IMR-90 (cell line): ENCODE data around the gene NAP1L1. TPM values are rescaled to one million over a fixed set of nuclear protein-coding genes. Genes with fewer than 3 reads are reported as not detected.

ENCODE experiments used
- ATAC-seq: fragments of 200-7000 bp; cut with Tn5 transposase; 2 replicates; pipeline ENCODE4 v1.9.1; 2020; ENCODE audit warnings: low read depth, mild to moderate bottlenecking, moderate library complexity
- BruUV-seq: library from RNA; stranded (reverse); fragments of 400-500 nt; replicated peaks from 2 replicates; lab custom pipeline; 2021; lab: Mats Ljungman, UMichigan
- CTCF ChIA-PET: fragments of 300-600 bp; formaldehyde crosslinking; extraction: SDS; loops from one replicate; lab custom pipeline; 2021; ENCODE audit warnings: antibody characterized with exemption; lab: Yijun Ruan, JAX
- POLR2A ChIA-PET: fragments of 300-600 bp; sonication (Branson Sonifier 250); formaldehyde crosslinking; loops from one replicate; lab custom pipeline; 2022; ENCODE audit warnings: antibody characterized with exemption; ENCODE audit not compliant: unreplicated experiment; lab: Charles Lee
- DNase-seq: peaks from one replicate; pipeline ENCODE4 v3.0.0; 2013
- H2AFZ ChIP-seq: replicated peaks from 2 replicates; pipeline ENCODE3; 2013; ENCODE audit warnings: low read length, mild to moderate bottlenecking; ENCODE audit not compliant: poor library complexity
- H2AK5ac ChIP-seq: 2 replicates; pipeline ENCODE4 v1.6.1; 2013; ENCODE audit warnings: low read depth, low read length, inconsistent platforms
- H2AK9ac ChIP-seq: replicated peaks from 2 replicates; pipeline ENCODE3; 2013; ENCODE audit warnings: mild to moderate bottlenecking, low read depth, low read length, moderate library complexity; ENCODE audit not compliant: poor library complexity
- H2BK120ac ChIP-seq: 2 replicates; pipeline ENCODE4 v1.6.1; 2013; ENCODE audit warnings: low read depth, low read length, inconsistent platforms
- H2BK15ac ChIP-seq: 3 replicates; pipeline ENCODE4 v1.6.1; 2013; ENCODE audit warnings: low read depth, low read length, inconsistent platforms
- H2BK20ac ChIP-seq: 2 replicates; pipeline ENCODE4 v1.6.1; 2013; ENCODE audit warnings: low read depth, mild to moderate bottlenecking, inconsistent platforms, low read length, moderate library complexity
- H2BK5ac ChIP-seq: 2 replicates; pipeline ENCODE4 v1.6.1; 2013; ENCODE audit warnings: mild to moderate bottlenecking, low read depth, low read length, inconsistent platforms; ENCODE audit not compliant: poor library complexity, severe bottlenecking
- H3K14ac ChIP-seq: replicated peaks from 2 replicates; pipeline ENCODE4 v1.6.1; 2013; ENCODE audit warnings: low read depth, low read length, inconsistent platforms
- H3K18ac ChIP-seq: 2 replicates; pipeline ENCODE4 v1.6.1; 2013; ENCODE audit warnings: low read depth, low read length, control low read depth
- H3K23ac ChIP-seq: 2 replicates; pipeline ENCODE4 v1.6.1; 2013; ENCODE audit warnings: low read depth, low read length, inconsistent platforms
- H3K27ac ChIP-seq: 2 replicates; pipeline ENCODE4 v1.5.1; 2013; ENCODE audit warnings: mild to moderate bottlenecking, control low read depth, low read length; ENCODE audit not compliant: insufficient read depth
- H3K27me3 ChIP-seq: 2 replicates; pipeline ENCODE4 v1.6.1; 2013; ENCODE audit warnings: low read length; ENCODE audit not compliant: control insufficient read depth, insufficient read depth
- H3K36me3 ChIP-seq: 2 replicates; pipeline ENCODE4 v1.6.1; 2013; ENCODE audit warnings: low read length, mixed read lengths; ENCODE audit not compliant: control insufficient read depth, insufficient read depth
- H3K4ac ChIP-seq: 2 replicates; pipeline ENCODE4 v1.6.1; 2013; ENCODE audit warnings: low read depth, low read length, inconsistent platforms
- H3K4me1 ChIP-seq: 2 replicates; pipeline ENCODE4 v1.6.1; 2013; ENCODE audit warnings: low read length, mixed read lengths; ENCODE audit not compliant: control insufficient read depth, insufficient read depth
- H3K4me2 ChIP-seq: 2 replicates; pipeline ENCODE4 v1.6.1; 2013; ENCODE audit warnings: low read depth, mild to moderate bottlenecking, control low read depth, low read length, moderate library complexity
- H3K4me3 ChIP-seq: 2 replicates; pipeline ENCODE4 v1.5.1; 2013; ENCODE audit warnings: low read depth, mild to moderate bottlenecking, control low read depth, low read length, moderate library complexity; ENCODE audit not compliant: insufficient read depth
- H3K56ac ChIP-seq: 2 replicates; pipeline ENCODE4 v1.6.1; 2013; ENCODE audit warnings: low read length, inconsistent platforms; ENCODE audit not compliant: insufficient read depth; ENCODE audit errors: extremely low read depth
- H3K79me1 ChIP-seq, 2 experiments: 2 replicates each; pipeline ENCODE4 v1.6.1; 2013; ENCODE audit warnings: low read length in 2 of 2, inconsistent platforms in 1 of 2, low read depth in 1 of 2
- H3K9ac ChIP-seq: 2 replicates; pipeline ENCODE4 v1.6.1; 2013; ENCODE audit warnings: low read depth, low read length, control low read depth
- H3K9me1 ChIP-seq: 2 replicates; pipeline ENCODE4 v1.6.1; 2013; ENCODE audit warnings: low read length, inconsistent platforms; ENCODE audit not compliant: insufficient read depth
- H3K9me3 ChIP-seq: 2 replicates; pipeline ENCODE4 v1.6.1; 2013; ENCODE audit warnings: low read length; ENCODE audit not compliant: control insufficient read depth, insufficient read depth
- H4K20me1 ChIP-seq: 2 replicates; pipeline ENCODE4 v1.6.1; 2013; ENCODE audit warnings: low read length, inconsistent platforms; ENCODE audit not compliant: insufficient read depth
- H4K5ac ChIP-seq: 2 replicates; pipeline ENCODE4 v1.6.1; 2013; ENCODE audit warnings: mild to moderate bottlenecking, low read depth, low read length, control low read depth
- H4K8ac ChIP-seq, 2 experiments: 2 replicates each; pipeline ENCODE4 v1.6.1; 2013; ENCODE audit warnings: low read depth in 2 of 2, low read length in 2 of 2, control low read depth in 1 of 2, inconsistent platforms in 1 of 2
- H4K91ac ChIP-seq: 2 replicates; pipeline ENCODE4 v1.6.1; 2013; ENCODE audit warnings: low read depth, low read length, inconsistent platforms; ENCODE audit not compliant: insufficient read depth
- BHLHE40 ChIP-seq: fragments of 150-350 bp; IDR thresholded peaks from 2 replicates; pipeline ENCODE4 v1.6.1; 2016; ENCODE audit warnings: mild to moderate bottlenecking, low read depth, low read length
- MAZ ChIP-seq: IDR thresholded peaks from 2 replicates; pipeline ENCODE4 v1.6.1; 2012; ENCODE audit warnings: low read depth, mild to moderate bottlenecking, low read length, improper control_type of control experiment, moderate library complexity, borderline replicate concordance
- NFE2L2 ChIP-seq: fragments of 150-350 bp; IDR thresholded peaks from 2 replicates; pipeline ENCODE4 v1.6.1; 2016; ENCODE audit warnings: low read depth, mild to moderate bottlenecking, low read length
- POLR2A ChIP-seq: IDR thresholded peaks from 2 replicates; pipeline ENCODE4 v1.6.1; 2012; ENCODE audit warnings: mild to moderate bottlenecking, low read depth, low read length
- RFX5 ChIP-seq: IDR thresholded peaks from 2 replicates; pipeline ENCODE4 v1.8.0; 2012; ENCODE audit warnings: low read depth, mild to moderate bottlenecking, low read length, moderate library complexity
- WGBS, 2 experiments: methylation state at CpG; one replicate each; pipeline versions ENCODE4 v1.1.5 to v1.1.7; 2013; ENCODE audit warnings: missing lambda C conversion rate in 2 of 2; ENCODE audit not compliant: insufficient read length in 1 of 2; ENCODE audit errors: extremely low coverage in 2 of 2; 5-methylcytosine and 5-hydroxymethylcytosine counted together
- dilution Hi-C: fragments of 300-500 bp; cut with HindIII; formaldehyde crosslinking; loops from one replicate; pipeline ENCODE4 v1.14.3; 2018; ENCODE audit warnings: low sequenced_read_pairs; ENCODE audit not compliant: unreplicated experiment
- in situ Hi-C: fragments of 300-500 bp; cut with MboI; formaldehyde crosslinking; loops from 3 replicates; pipeline ENCODE4 v1.14.3; 2019; ENCODE audit warnings: low sequenced_read_pairs, inconsistent platforms, mixed read lengths
- intact Hi-C: fragments of 100-400 bp; cut with micrococcal nuclease; formaldehyde crosslinking; loops from 2 replicates; pipeline ENCODE4 v1.10.0; 2022
- polyA plus RNA-seq, 3 experiments: library from polyadenylated mRNA; depleted of rRNA; stranded (reverse); fragments of >200 nt; gene quantifications; 2 replicates each; pipeline ENCODE4 v1.2.3, GENCODE V29; 2012; ENCODE audit warnings: low replicate concordance in 1 of 3
- total RNA-seq: library from RNA; depleted of rRNA; stranded (reverse); fragments of >200 nt; gene quantifications from 2 replicates; pipeline ENCODE4 v1.2.3, GENCODE V29; 2012

NAP1L1 gene
- total and polyA plus RNA-seq, 2 of the 4 experiments (the other 2 are of a cell fraction) = 86.4 to 200 TPM

GRCh38 chr12:76064904-76065303 is 19.6 kb downstream of the NAP1L1 start:
- in situ Hi-C loops = loop anchor here (25.0 kb wide), 1 partner anchor 397 kb away; no protein-coding TSS in a partner anchor
- dilution Hi-C loops = no loop called here
- no peak overlapping the region for H3K56ac ChIP-seq
- intact Hi-C loops = no loop called here
- no peak overlapping the region for H2BK120ac ChIP-seq
- no peak overlapping the region for H2BK5ac ChIP-seq
- no peak overlapping the region for H2AFZ ChIP-seq
- no CpG with 5 or more reads among the region's 1 CpG for WGBS, 2 experiments
- H3K4ac ChIP-seq = no peak overlapping the region
- H3K18ac ChIP-seq = no peak overlapping the region
- H4K5ac ChIP-seq = no peak overlapping the region
- no peak overlapping the region for H3K27ac ChIP-seq
- POLR2A ChIA-PET = no interaction called here
- no peak overlapping the region for H3K14ac ChIP-seq
- H3K27me3 ChIP-seq = no peaks in the 10 kb centered on the region
- H2BK20ac ChIP-seq = no peak overlapping the region
- H2AK9ac ChIP-seq = no peak overlapping the region
- no peak overlapping the region for H3K9ac ChIP-seq
- H4K91ac ChIP-seq = no peak overlapping the region
- H4K8ac ChIP-seq = no peak overlapping the region
- no peak overlapping the region for H3K23ac ChIP-seq
- ATAC-seq (no peak), DNase-seq (no peak)
- BruUV-seq = no TSS peak
- peaks cover 36% of the 10 kb centered on the region for H4K20me1 ChIP-seq
- peaks cover 3% of the 10 kb centered on the region; the same call in 1 of the 2 replicates for H3K9me3 ChIP-seq
- no peak overlapping the region for H3K4me3 ChIP-seq
- CTCF ChIA-PET = interaction anchor here (0.7 kb wide), 1 partner anchor 15 kb away, joined by 3 read pairs; no protein-coding TSS in a partner anchor
- no peak overlapping the region for H2AK5ac ChIP-seq
- H3K4me1 ChIP-seq = no peaks in the 10 kb centered on the region
- no peak for TF ChIP-seq MAZ
- no peak for TF ChIP-seq RFX5
- TF ChIP-seq NFE2L2 = no peak
- no peak for TF ChIP-seq POLR2A
- no peak for TF ChIP-seq BHLHE40
- H3K79me1 ChIP-seq = peaks cover 25 to 44% of the 10 kb centered on the region in 2 experiments
- peaks cover 21% of the 10 kb centered on the region for H3K36me3 ChIP-seq
- H3K4me2 ChIP-seq = no peak overlapping the region
- 0 out of 2 replicates have a peak, but pooled peaks cover 6% of the 10 kb centered on the region for H3K9me1 ChIP-seq
- no peak overlapping the region for H2BK15ac ChIP-seq
